ENCODE data around the gene SAMD10. TPM values are rescaled to one million over a fixed set of nuclear protein-coding genes. Genes with fewer than 3 reads are reported as not detected.
A peak's percentile ranks its signal among the peaks of the same experiment; 100 is the strongest.

Gene SAMD10
- total RNA-seq, 1 donor from 2014 or later, result 9.0 TPM

- POLR2A ChIA-PET, result no interaction called here
- no peak for ATAC-seq (ENCODE audit: low read depth)
- Mint-ChIP-seq H3K36me3 (ENCODE audit: low read depth) (peaks cover 87% of the 10 kb centered on the region), H3K9me3 (no peaks in the 10 kb centered on the region), H3K4me1 (peaks cover 6% of the 10 kb centered on the region), H3K27ac (no peak overlapping the region), H3K27me3 (no peaks in the 10 kb centered on the region), H3K4me3 (no peak overlapping the region)
- CTCF ChIA-PET, result no interaction called here
- TF ChIP-seq CTCF (IDR thresholded peaks at IDR 0.05), result no peak
- intact Hi-C loops (cut with micrococcal nuclease), result no loop called here
- no peak for DNase-seq
Measured at GRCh38 chr20:64000906-64001305, 21.5 kb upstream of the SAMD10 start.

- ChIA-PET CTCF (interaction anchor here (1.6 kb wide), 1 partner anchor 10 kb away, joined by 4 read pairs; no protein-coding TSS in a partner anchor), POLR2A (interaction anchor here (0.7 to 3.9 kb wide), 2 partner anchors 118 to 411 kb away, joined by 3 to 28 read pairs; partner anchors contain the start of gene TPD52L2)
- H3K4me1 Mint-ChIP-seq, result peaks cover 41% of the 10 kb centered on the region
- no peak for DNase-seq
- H3K9me3 Mint-ChIP-seq, result no peaks in the 10 kb centered on the region
- no peak overlapping the region for H3K27ac Mint-ChIP-seq
- no peak for ATAC-seq (ENCODE audit: low read depth)
- intact Hi-C loops (cut with micrococcal nuclease), result loop anchor here (5.0 kb wide), 2 partner anchors 94 to 326 kb away; partner anchors contain the start of genes RGS19 and RTEL1
- TF ChIP-seq CTCF (IDR thresholded peaks at IDR 0.05), result no peak
- no peaks in the 10 kb centered on the region for H3K27me3 Mint-ChIP-seq
- H3K36me3 Mint-ChIP-seq (ENCODE audit: low read depth), result peaks cover 44% of the 10 kb centered on the region
- peak overlapping the region; percentile 29 for H3K4me3 Mint-ChIP-seq
Measured at GRCh38 chr20:63982937-63983336, 3.5 kb upstream of the SAMD10 start.

- peak within 1 kb of the TSS; percentile 94 for H3K27ac Mint-ChIP-seq
- POLR2A ChIA-PET, result interaction anchor here (0.6 to 3.9 kb wide), 17 partner anchors 22 to 460 kb away, joined by 3 to 28 read pairs (median 6); partner anchors contain the start of genes ARFRP1, HELZ2, OPRL1 and PPDPF
Measured at GRCh38 chr20:63980806-63981728, 1.6 kb upstream of the SAMD10 start, which contains the start of gene PRPF6. TSS of gene PRPF6 (plus strand) at chr20:63981132. CDS start at chr20:63981246, 114 bp downstream.

GRCh38 chr20:63980317-63980805, 919 bp upstream of the SAMD10 start:
- H3K27ac Mint-ChIP-seq, result peak overlapping the region; percentile 94
- ATAC-seq (ENCODE audit: low read depth) (no peak), DNase-seq (no peak)
- ChIA-PET POLR2A (interaction anchor here (0.6 to 3.9 kb wide), 17 partner anchors 23 to 459 kb away, joined by 3 to 28 read pairs (median 6); partner anchors contain the start of genes ARFRP1, HELZ2, OPRL1 and PPDPF), CTCF (interaction anchor here (0.8 to 2.3 kb wide), 11 partner anchors 16 to 443 kb away, joined by 3 to 19 read pairs (median 3); partner anchors contain the start of genes ARFRP1, LKAAEAR1, PTK6 and RTEL1)
- intact Hi-C loops (cut with micrococcal nuclease), result loop anchor here (1.0 to 5.0 kb wide), 4 partner anchors 58 to 323 kb away; partner anchors contain the start of genes RGS19 and RTEL1
- peaks cover 50% of the 10 kb centered on the region for H3K4me1 Mint-ChIP-seq
- peak overlapping the region; percentile 92 for H3K4me3 Mint-ChIP-seq
- TF ChIP-seq CTCF (IDR thresholded peaks at IDR 0.05), result no peak
- H3K27me3 Mint-ChIP-seq, result no peaks in the 10 kb centered on the region
- H3K36me3 Mint-ChIP-seq (ENCODE audit: low read depth), result peaks cover 33% of the 10 kb centered on the region
- H3K9me3 Mint-ChIP-seq, result no peaks in the 10 kb centered on the region

More at GRCh38 chr20:63980806-63981728, 1.6 kb upstream of the SAMD10 start, which contains the start of gene PRPF6:
- Mint-ChIP-seq H3K4me3 (peak within 1 kb of the TSS; percentile 92), H3K27me3 (no peaks in the 10 kb centered on the region), H3K9me3 (no peaks in the 10 kb centered on the region), H3K36me3 (ENCODE audit: low read depth) (peaks cover 38% of the 10 kb centered on the region), H3K4me1 (peaks cover 50% of the 10 kb centered on the region)
- peak; percentile 65 for ATAC-seq (ENCODE audit: low read depth)
- intact Hi-C loops (cut with micrococcal nuclease), result loop anchor here (1.0 to 5.0 kb wide), 8 partner anchors 25 to 324 kb away; partner anchors contain the start of genes RGS19, RTEL1, TCEA2 and TPD52L2
- DNase-seq, result peak; percentile 90
- peak; percentile 25 for TF ChIP-seq CTCF (IDR thresholded peaks at IDR 0.05)
- CTCF ChIA-PET, result interaction anchor here (0.6 to 2.3 kb wide), 13 partner anchors 8 to 444 kb away, joined by 3 to 19 read pairs (median 4); partner anchors contain the start of genes ARFRP1, LKAAEAR1, PTK6 and RTEL1

Measured in activated B cell treated with CpG ODN at 0.5 μM for 24 hours (primary cell).